Measurements from ENCODE around the gene ERBB4. TPM values are rescaled to one million over a fixed set of nuclear protein-coding genes. Genes with fewer than 3 reads are reported as not detected.

The ERBB4 gene
- total RNA-seq, 1 experiment from 2014 or later = 0.04 TPM

DNA sequence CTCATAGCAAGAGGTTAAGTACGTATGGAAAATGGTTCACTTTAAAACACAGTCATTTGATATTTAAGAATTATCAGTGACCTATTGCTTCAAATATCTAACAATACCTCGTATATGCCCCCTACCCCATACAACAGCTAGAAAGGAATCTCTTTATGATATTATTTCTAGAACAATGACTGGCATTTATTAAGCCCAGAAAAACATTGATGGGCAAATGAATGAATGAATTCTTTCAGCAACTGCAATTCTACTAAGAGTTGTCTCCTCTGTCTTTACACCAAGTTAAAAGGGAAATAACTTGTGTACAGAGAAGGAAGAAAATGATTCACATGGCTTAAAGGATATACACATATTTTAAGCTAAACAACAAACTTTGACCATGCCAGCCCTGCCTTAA is 384.7 kb downstream of the ERBB4 start:
- Histone ChIP-seq H2BK12ac (ENCODE audit: insufficient read length, low read depth, low read length) (no peak overlapping the region), H3K56ac (ENCODE audit: insufficient read length, low read depth, low read length) (no peak overlapping the region), H4K91ac (ENCODE audit: insufficient read length, low read depth, low read length) (no peak overlapping the region), H3K79me1 (ENCODE audit: insufficient read depth, low read depth, low read length, poor library complexity, severe bottlenecking) (no peaks in the 10 kb centered on the region), H2BK120ac (ENCODE audit: low read depth, low read length, poor library complexity, severe bottlenecking) (no peak overlapping the region), H3K9ac (ENCODE audit: extremely low read depth, insufficient read length, low read length) (no peak overlapping the region), H4K5ac (ENCODE audit: insufficient read length, low read depth, low read length) (no peak overlapping the region), H3K23ac (ENCODE audit: insufficient read length, low read depth, low read length) (no peak overlapping the region), H2AFZ (ENCODE audit: low read length) (no peak overlapping the region), H3K4me2 (ENCODE audit: insufficient read depth, insufficient read length, low read length) (no peak overlapping the region), H3K27me3 (ENCODE audit: insufficient read depth, low read length) (no peaks in the 10 kb centered on the region), H3T11ph (ENCODE audit: low read length) (no peak overlapping the region), H2BK5ac (ENCODE audit: insufficient read length, low read length) (no peak overlapping the region), H3K79me2 (ENCODE audit: insufficient read depth, low read length) (no peaks in the 10 kb centered on the region), H2BK20ac (ENCODE audit: low read depth, low read length, poor library complexity, severe bottlenecking) (no peak overlapping the region), H3K14ac (ENCODE audit: insufficient read depth, low read length) (no peak overlapping the region), H3K4me1 (ENCODE audit: insufficient read depth, low read length) (no peaks in the 10 kb centered on the region), H2BK15ac (ENCODE audit: low read depth, low read length) (no peak overlapping the region), H4K8ac (replicated peaks; ENCODE audit: insufficient read length, low read depth, low read length) (no peak overlapping the region), H3K9me3 (ENCODE audit: control insufficient read depth, low read depth, low read length) (no peaks in the 10 kb centered on the region), H3K27ac (ENCODE audit: insufficient read length, low read depth, low read length) (no peak overlapping the region), H2AK5ac (ENCODE audit: insufficient read length, low read length) (no peak overlapping the region), H4K20me1 (ENCODE audit: control insufficient read depth, insufficient read depth, insufficient read length) (no peaks in the 10 kb centered on the region), H3K18ac (ENCODE audit: insufficient read length, low read depth, low read length) (no peak overlapping the region), H3K23me2 (ENCODE audit: insufficient read length, low read depth, low read length, poor library complexity, severe bottlenecking) (no peaks in the 10 kb centered on the region), H3K4ac (ENCODE audit: low read depth, low read length) (no peak overlapping the region)
- H3K9me3 Mint-ChIP-seq = no peaks in the 10 kb centered on the region
- H3K27ac Mint-ChIP-seq = no peak overlapping the region
- DNase-seq = no peak
- no peaks in the 10 kb centered on the region for H3K27me3 Mint-ChIP-seq (ENCODE audit: low read depth)
- whole genome bisulfite sequencing (ENCODE audit: extremely low coverage, insufficient read length, low lambda C conversion rate) = no CpG with 5 or more reads among the region's 2 CpGs
- no peaks in the 10 kb centered on the region for H3K36me3 Mint-ChIP-seq (ENCODE audit: insufficient read depth in 1 of 3, low read depth in 3 of 3)
- TF ChIP-seq, protein P1, sequence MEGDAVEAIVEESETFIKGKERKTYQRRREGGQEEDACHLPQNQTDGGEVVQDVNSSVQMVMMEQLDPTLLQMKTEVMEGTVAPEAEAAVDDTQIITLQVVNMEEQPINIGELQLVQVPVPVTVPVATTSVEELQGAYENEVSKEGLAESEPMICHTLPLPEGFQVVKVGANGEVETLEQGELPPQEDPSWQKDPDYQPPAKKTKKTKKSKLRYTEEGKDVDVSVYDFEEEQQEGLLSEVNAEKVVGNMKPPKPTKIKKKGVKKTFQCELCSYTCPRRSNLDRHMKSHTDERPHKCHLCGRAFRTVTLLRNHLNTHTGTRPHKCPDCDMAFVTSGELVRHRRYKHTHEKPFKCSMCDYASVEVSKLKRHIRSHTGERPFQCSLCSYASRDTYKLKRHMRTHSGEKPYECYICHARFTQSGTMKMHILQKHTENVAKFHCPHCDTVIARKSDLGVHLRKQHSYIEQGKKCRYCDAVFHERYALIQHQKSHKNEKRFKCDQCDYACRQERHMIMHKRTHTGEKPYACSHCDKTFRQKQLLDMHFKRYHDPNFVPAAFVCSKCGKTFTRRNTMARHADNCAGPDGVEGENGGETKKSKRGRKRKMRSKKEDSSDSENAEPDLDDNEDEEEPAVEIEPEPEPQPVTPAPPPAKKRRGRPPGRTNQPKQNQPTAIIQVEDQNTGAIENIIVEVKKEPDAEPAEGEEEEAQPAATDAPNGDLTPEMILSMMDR (conservative IDR thresholded peaks at IDR 0.05) = no peak
- no peak overlapping the region for H3K4me3 Mint-ChIP-seq
- peaks cover 4 to 5% of the 10 kb centered on the region in 2 experiments; a peak in 2 of 4 replicates for H3K4me1 Mint-ChIP-seq

Data from H9 (cell line).